Measurements from ENCODE around the gene SMC3.
"Not testable (repeated sequence)": the region's sequence is repeated elsewhere in the genome, so short reads cannot be mapped to it uniquely, and the experiment has no call there.

Gene SMC3

DNA sequence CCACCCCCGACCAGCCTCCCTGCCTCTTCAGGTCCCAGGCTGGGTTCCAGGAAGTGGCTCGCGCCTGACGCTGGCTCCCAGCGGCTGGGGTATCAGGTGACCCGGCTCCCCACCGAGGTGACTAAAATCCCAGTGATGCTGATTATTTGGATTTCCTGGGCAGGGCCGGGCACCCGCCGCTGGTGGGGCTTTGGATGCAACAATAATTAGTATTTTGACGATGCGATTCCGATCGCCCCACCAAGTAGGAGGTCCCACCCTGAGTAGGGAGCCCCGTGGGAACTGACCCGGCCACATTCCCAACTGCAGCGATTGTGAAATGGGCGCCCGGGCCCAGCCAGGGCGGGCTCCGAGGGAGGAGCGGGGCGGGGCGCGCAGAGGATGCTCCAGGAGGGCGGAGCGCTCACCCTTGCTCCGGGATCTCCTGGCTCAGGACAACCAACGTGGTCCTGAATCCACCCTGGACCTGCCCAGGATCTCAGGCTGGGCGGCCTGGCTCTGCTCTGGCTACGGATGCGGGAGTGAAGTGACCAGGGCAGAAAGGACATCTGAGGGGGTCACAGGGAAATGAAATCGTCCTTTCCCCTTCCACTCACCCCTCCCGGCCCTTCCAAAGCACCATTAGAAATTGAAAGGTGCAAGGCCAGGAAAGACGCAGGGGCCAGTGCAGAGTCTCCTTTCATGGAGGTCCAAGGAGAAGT lies 37.2 kb upstream of the SMC3 start:
- Histone ChIP-seq H3K9me3 (ENCODE audit: severe bottlenecking) (no peaks in the 10 kb centered on the region), H3K36me3 (no peaks in the 10 kb centered on the region), H3K27ac (no peak overlapping the region), H3K4me3 (ENCODE audit: low read depth, low read length) (no peak overlapping the region), H3K27me3 (ENCODE audit: insufficient read depth, low read depth, severe bottlenecking) (no peaks in the 10 kb centered on the region)
- TF ChIP-seq, protein P1, sequence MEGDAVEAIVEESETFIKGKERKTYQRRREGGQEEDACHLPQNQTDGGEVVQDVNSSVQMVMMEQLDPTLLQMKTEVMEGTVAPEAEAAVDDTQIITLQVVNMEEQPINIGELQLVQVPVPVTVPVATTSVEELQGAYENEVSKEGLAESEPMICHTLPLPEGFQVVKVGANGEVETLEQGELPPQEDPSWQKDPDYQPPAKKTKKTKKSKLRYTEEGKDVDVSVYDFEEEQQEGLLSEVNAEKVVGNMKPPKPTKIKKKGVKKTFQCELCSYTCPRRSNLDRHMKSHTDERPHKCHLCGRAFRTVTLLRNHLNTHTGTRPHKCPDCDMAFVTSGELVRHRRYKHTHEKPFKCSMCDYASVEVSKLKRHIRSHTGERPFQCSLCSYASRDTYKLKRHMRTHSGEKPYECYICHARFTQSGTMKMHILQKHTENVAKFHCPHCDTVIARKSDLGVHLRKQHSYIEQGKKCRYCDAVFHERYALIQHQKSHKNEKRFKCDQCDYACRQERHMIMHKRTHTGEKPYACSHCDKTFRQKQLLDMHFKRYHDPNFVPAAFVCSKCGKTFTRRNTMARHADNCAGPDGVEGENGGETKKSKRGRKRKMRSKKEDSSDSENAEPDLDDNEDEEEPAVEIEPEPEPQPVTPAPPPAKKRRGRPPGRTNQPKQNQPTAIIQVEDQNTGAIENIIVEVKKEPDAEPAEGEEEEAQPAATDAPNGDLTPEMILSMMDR (IDR thresholded peaks at IDR 0.05; ENCODE audit: low read depth, low read length) = no peak
- no peak for DNase-seq

DNA sequence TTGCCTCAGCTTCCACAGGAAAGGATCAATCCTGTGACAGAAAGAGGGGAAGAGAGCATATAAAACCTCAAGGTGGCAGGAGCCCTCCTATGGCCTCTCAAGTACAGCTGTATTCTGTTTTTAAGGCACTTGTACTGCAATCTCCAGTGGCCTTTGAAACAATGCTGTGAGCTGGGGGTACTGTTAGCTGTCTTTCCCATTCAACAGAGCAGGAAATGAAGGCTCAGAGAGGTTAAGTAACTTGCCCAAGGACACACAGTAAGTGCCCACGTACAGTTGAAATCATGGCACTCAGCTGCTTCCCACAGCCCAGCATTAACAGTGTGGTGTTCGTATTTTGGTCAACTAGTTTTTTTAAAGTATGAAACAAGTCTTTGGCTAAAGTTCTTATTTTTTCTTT lies 35.8 kb upstream of the SMC3 start:
- Histone ChIP-seq H3K9me3 (ENCODE audit: severe bottlenecking) (no peaks in the 10 kb centered on the region), H3K4me3 (ENCODE audit: low read depth, low read length) (no peak overlapping the region), H3K36me3 (no peaks in the 10 kb centered on the region), H3K27me3 (ENCODE audit: insufficient read depth, low read depth, severe bottlenecking) (no peaks in the 10 kb centered on the region), H3K27ac (no peak overlapping the region)
- TF ChIP-seq, protein P1 (IDR thresholded peaks at IDR 0.05; ENCODE audit: low read depth, low read length) = no peak
- DNase-seq = no peak

DNA sequence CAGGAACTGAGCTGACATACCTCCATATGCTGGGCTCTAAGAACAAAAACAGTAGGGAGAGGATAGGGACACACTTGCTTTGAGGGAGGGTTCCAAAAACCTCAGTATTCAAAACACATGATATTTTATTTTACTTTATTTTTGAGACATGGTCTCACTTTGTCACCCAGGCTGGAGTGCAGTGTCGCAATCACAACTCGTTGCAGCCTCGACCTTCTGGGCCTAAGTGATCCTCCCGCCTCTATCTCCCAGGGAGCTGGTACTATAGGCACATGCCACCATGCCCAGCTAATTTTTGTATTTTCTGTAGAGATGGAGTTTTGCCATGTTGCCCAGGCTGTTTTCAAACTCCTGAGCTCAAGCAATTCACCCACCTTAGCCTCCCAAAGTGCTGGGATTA lies 34.9 kb upstream of the SMC3 start:
- peak overlapping the region; percentile 29 for H3K27ac ChIP-seq
- not testable (repeated sequence) for H3K27me3 ChIP-seq (ENCODE audit: insufficient read depth, low read depth, severe bottlenecking); H3K9me3 ChIP-seq (ENCODE audit: severe bottlenecking); H3K4me3 ChIP-seq (ENCODE audit: low read depth, low read length); DNase-seq; H3K36me3 ChIP-seq

DNA sequence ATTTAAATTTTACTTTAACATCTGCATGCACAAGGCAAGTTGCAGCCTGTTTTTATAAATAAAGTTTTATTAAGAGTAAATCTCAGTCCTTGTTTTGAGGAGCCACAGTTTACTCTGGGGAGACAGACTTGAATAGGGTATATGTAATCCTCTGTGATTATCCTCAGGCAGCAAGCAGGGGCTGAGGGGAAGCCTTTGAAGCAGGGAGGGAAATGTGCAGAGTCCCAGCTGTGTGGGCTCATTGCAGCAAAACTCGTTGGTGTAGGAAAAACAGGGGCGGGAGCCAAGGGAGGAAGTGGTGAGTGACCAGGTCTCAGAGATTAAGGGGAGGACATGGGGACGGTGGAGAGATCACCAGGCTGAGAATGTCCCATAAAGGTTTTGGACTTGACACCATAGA lies 34.3 kb upstream of the SMC3 start:
- peak; percentile 78 for DNase-seq
- no peaks in the 10 kb centered on the region for H3K27me3 ChIP-seq (ENCODE audit: insufficient read depth, low read depth, severe bottlenecking)
- H3K4me3 ChIP-seq (ENCODE audit: low read depth, low read length) = no peak overlapping the region
- TF ChIP-seq, protein P1 (IDR thresholded peaks at IDR 0.05; ENCODE audit: low read depth, low read length) = no peak
- no peak overlapping the region; the same call in 1 of the 2 replicates for H3K27ac ChIP-seq
- no peaks in the 10 kb centered on the region for H3K9me3 ChIP-seq (ENCODE audit: severe bottlenecking)
- H3K36me3 ChIP-seq = no peaks in the 10 kb centered on the region

DNA sequence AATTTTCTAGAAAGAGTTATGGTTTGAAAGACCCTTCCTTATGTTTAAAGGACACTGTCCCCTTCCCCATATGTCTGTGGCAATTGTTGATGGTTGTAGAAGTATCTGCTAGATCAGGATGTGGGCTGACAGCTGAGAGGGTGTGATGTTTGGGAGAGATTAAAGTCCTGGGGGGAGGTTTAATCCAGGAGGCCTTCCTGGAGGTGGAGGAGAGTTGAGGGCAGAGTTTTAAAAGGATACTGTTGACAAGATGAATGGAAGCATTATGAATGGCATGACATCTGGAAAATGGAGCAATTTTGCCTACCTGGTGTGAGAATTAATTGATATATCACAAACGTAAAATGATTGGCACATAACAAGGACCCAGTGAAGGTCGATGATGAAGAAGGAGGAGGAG lies 32.9 kb upstream of the SMC3 start:
- H3K4me3 ChIP-seq (ENCODE audit: low read depth, low read length) = no peak overlapping the region
- no peaks in the 10 kb centered on the region for H3K9me3 ChIP-seq (ENCODE audit: severe bottlenecking)
- no peaks in the 10 kb centered on the region for H3K36me3 ChIP-seq
- no peak overlapping the region for H3K27ac ChIP-seq
- H3K27me3 ChIP-seq (ENCODE audit: insufficient read depth, low read depth, severe bottlenecking) = no peaks in the 10 kb centered on the region
- DNase-seq = no peak
- TF ChIP-seq, protein P1 (IDR thresholded peaks at IDR 0.05; ENCODE audit: low read depth, low read length) = no peak

DNA sequence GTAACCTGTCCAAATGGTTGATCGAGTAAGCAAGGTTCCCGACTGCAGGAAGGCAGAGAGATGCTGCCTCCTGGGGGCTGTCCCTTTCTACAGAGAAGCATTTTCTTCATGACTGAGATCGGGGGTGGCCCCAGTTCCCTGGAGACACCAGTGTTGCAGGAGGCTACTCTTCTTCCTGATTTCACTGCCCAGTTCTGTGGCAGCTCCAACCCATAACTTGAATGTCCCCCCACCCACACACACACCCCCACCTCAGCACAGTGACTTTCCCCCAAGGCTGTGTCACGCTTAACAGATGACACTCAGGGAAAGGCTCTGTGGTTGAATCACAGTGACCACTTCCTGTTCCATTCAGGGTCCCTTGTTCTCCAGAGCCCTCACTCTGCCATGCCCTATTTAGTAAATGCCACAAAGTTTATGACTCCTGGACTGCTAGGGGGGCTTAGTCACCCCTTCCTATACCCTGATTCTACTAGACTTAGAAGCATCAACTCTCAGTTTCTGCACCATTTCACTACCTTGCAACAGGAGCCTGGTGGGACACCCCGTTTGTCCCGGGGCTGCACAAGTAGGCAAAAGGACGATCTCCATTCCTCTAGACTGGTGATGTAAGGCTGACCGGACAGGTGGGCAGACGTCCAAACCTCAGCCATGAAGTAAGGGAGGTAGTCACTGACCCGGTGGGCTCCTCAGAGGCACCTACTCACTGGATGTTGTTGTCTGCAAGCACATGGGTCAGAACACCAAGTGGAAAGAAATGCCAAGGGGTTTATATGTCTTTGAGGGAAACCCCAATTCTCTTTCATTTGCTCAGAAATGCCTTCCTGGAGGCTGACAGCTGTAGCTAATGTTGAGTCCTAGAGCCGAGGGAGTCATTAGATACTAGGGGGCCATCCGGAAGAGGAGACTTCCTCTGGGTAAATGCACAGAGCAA lies 31.3 kb upstream of the SMC3 start:
- Histone ChIP-seq H3K36me3 (no peaks in the 10 kb centered on the region), H3K9me3 (ENCODE audit: severe bottlenecking) (no peaks in the 10 kb centered on the region), H3K4me3 (ENCODE audit: low read depth, low read length) (no peak overlapping the region), H3K27me3 (ENCODE audit: insufficient read depth, low read depth, severe bottlenecking) (no peaks in the 10 kb centered on the region), H3K27ac (no peak overlapping the region)
- TF ChIP-seq, protein P1 (IDR thresholded peaks at IDR 0.05; ENCODE audit: low read depth, low read length) = peak; percentile 36; the same call in 1 of the 2 replicates
- DNase-seq = no peak

All from WERI-Rb-1 (cell line).